Astrocyte (in vitro differentiated cells and primary cell): ENCODE measurements around the gene CHML. TPM values are rescaled to one million over a fixed set of nuclear protein-coding genes. Genes with fewer than 3 reads are reported as not detected.

Experiments used
- DNase-seq: peaks from one replicate; pipeline ENCODE4 v3.0.0-alpha.2; 2010; ENCODE audit warnings: low read depth
- FAIRE-seq: peaks from 2 replicates; lab custom pipeline; 2011; peaks lifted over from hg19 to GRCh38; lab: Jason Lieb, UNC
- H2AFZ ChIP-seq: 2 replicates; pipeline ENCODE4 v1.6.0; 2012; ENCODE audit warnings: low read depth, low read length, inconsistent platforms
- H3K27ac ChIP-seq: 2 replicates; pipeline ENCODE4 v1.5.1; 2011; ENCODE audit warnings: low read depth, low read length, inconsistent platforms
- H3K27me3 ChIP-seq: 2 replicates; pipeline ENCODE4 v1.6.0; 2011; ENCODE audit warnings: low read length, inconsistent platforms; ENCODE audit not compliant: insufficient read depth
- H3K36me3 ChIP-seq: 2 replicates; pipeline ENCODE4 v1.5.1; 2011; ENCODE audit warnings: low read length, inconsistent platforms; ENCODE audit not compliant: insufficient read depth
- H3K4me1 ChIP-seq: 2 replicates; pipeline ENCODE4 v1.5.1; 2011; ENCODE audit warnings: low read length, inconsistent platforms; ENCODE audit not compliant: insufficient read depth
- H3K4me2 ChIP-seq: 2 replicates; pipeline ENCODE4 v1.6.0; 2012; ENCODE audit warnings: low read length, inconsistent platforms
- H3K4me3 ChIP-seq: 2 replicates; pipeline ENCODE4 v1.5.1; 2011; ENCODE audit warnings: low read depth, mild to moderate bottlenecking, low read length, inconsistent platforms; ENCODE audit not compliant: insufficient read depth
- H3K79me2 ChIP-seq: 2 replicates; pipeline ENCODE4 v1.6.0; 2012; ENCODE audit warnings: mild to moderate bottlenecking, low read length, inconsistent platforms; ENCODE audit not compliant: insufficient read depth
- H3K9ac ChIP-seq: 2 replicates; pipeline ENCODE4 v1.6.0; 2012; ENCODE audit warnings: mild to moderate bottlenecking, low read length, inconsistent platforms
- H3K9me3 ChIP-seq: 2 replicates; pipeline ENCODE4 v1.5.1; 2012; ENCODE audit warnings: low read depth, mild to moderate bottlenecking, low read length, inconsistent platforms; ENCODE audit not compliant: insufficient read depth
- H4K20me1 ChIP-seq: 2 replicates; pipeline ENCODE4 v1.6.0; 2012; ENCODE audit warnings: low read length, inconsistent platforms; ENCODE audit not compliant: insufficient read depth
- H3K27ac Mint-ChIP-seq: one replicate; pipeline ENCODE4 v1.8.0; 2021; ENCODE audit warnings: mild to moderate bottlenecking, mixed read lengths; ENCODE audit not compliant: unreplicated experiment
- H3K27me3 Mint-ChIP-seq: one replicate; pipeline ENCODE4 v1.8.0; 2021; ENCODE audit warnings: low read depth, mixed read lengths; ENCODE audit not compliant: unreplicated experiment
- H3K36me3 Mint-ChIP-seq: one replicate; pipeline ENCODE4 v1.8.0; 2021; ENCODE audit warnings: low read depth, mixed read lengths; ENCODE audit not compliant: unreplicated experiment
- H3K4me1 Mint-ChIP-seq: one replicate; pipeline ENCODE4 v1.8.0; 2021; ENCODE audit warnings: low read depth, mixed read lengths; ENCODE audit not compliant: unreplicated experiment
- H3K4me3 Mint-ChIP-seq: one replicate; pipeline ENCODE4 v1.8.0; 2021; ENCODE audit warnings: mild to moderate bottlenecking, moderate library complexity, mixed read lengths; ENCODE audit not compliant: unreplicated experiment
- H3K9me3 Mint-ChIP-seq: one replicate; pipeline ENCODE4 v1.8.0; 2021; ENCODE audit warnings: mild to moderate bottlenecking, mixed read lengths; ENCODE audit not compliant: unreplicated experiment
- CTCF ChIP-seq: IDR thresholded peaks from 2 replicates; pipeline ENCODE4 v1.5.1; 2011; ENCODE audit warnings: low read depth, mild to moderate bottlenecking, inconsistent platforms, low read length, moderate library complexity; ENCODE audit not compliant: insufficient read depth
- EZH2 ChIP-seq: IDR thresholded peaks from 2 replicates; pipeline ENCODE4 v1.6.1; 2012; ENCODE audit warnings: mild to moderate bottlenecking, low read length, inconsistent platforms; ENCODE audit not compliant: insufficient read depth
- total RNA-seq: library from RNA; stranded (reverse); gene quantifications from 2 replicates; pipeline ENCODE4 v1.2.1, GENCODE V29; 2021

CHML gene
- total RNA-seq, 1 donor from 2014 or later, result 22.6 TPM

GRCh38 chr1:241638909-241639622 is 1.1 kb downstream of the CHML start:
- peak overlapping the region; percentile 91 for H3K9ac ChIP-seq
- H3K9me3 Mint-ChIP-seq, result peaks cover 2% of the 10 kb centered on the region
- peak overlapping the region; percentile 37 for H3K27ac ChIP-seq
- H3K4me2 ChIP-seq, result peak overlapping the region; percentile 94
- peaks cover 18% of the 10 kb centered on the region for H4K20me1 ChIP-seq
- H3K4me1 Mint-ChIP-seq, result peaks cover 34% of the 10 kb centered on the region
- H3K4me3 Mint-ChIP-seq, result peak overlapping the region; percentile 93
- no peak for TF ChIP-seq CTCF
- no peak for TF ChIP-seq EZH2
- peaks cover 16% of the 10 kb centered on the region for H3K4me1 ChIP-seq
- H3K27me3 Mint-ChIP-seq, result no peaks in the 10 kb centered on the region
- H3K27me3 ChIP-seq, result no peaks in the 10 kb centered on the region
- peak overlapping the region; percentile 96 for H3K4me3 ChIP-seq
- DNase-seq (no peak), FAIRE-seq (no peak)
- peaks cover 12% of the 10 kb centered on the region for H3K36me3 ChIP-seq
- no peaks in the 10 kb centered on the region for H3K36me3 Mint-ChIP-seq
- peak overlapping the region; percentile 42 for H2AFZ ChIP-seq
- peak overlapping the region; percentile 55 for H3K27ac Mint-ChIP-seq
- H3K79me2 ChIP-seq, result peaks cover 45% of the 10 kb centered on the region
- no peaks in the 10 kb centered on the region for H3K9me3 ChIP-seq

GRCh38 chr1:241638099-241638682 is 2.0 kb downstream of the CHML start:
- H3K9ac ChIP-seq, result no peak overlapping the region
- H3K27me3 ChIP-seq, result no peaks in the 10 kb centered on the region

More at GRCh38 chr1:241638099-241638682, 2.0 kb downstream of the CHML start:
- Mint-ChIP-seq H3K27me3 (no peaks in the 10 kb centered on the region), H3K9me3 (peaks cover 2% of the 10 kb centered on the region), H3K27ac (no peak overlapping the region), H3K4me1 (peaks cover 34% of the 10 kb centered on the region), H3K36me3 (no peaks in the 10 kb centered on the region), H3K4me3 (peak overlapping the region; percentile 93)
- DNase-seq, result no peak
- H3K27ac ChIP-seq, result no peak overlapping the region
- H4K20me1 ChIP-seq, result peaks cover 18% of the 10 kb centered on the region
- H3K36me3 ChIP-seq, result peaks cover 12% of the 10 kb centered on the region
- peak overlapping the region; percentile 96 for H3K4me3 ChIP-seq
- FAIRE-seq, result no peak
- H3K79me2 ChIP-seq, result peaks cover 47% of the 10 kb centered on the region
- TF ChIP-seq CTCF, result no peak
- peak overlapping the region; percentile 94 for H3K4me2 ChIP-seq
- H3K4me1 ChIP-seq, result peaks cover 16% of the 10 kb centered on the region
- no peaks in the 10 kb centered on the region for H3K9me3 ChIP-seq
- no peak overlapping the region for H2AFZ ChIP-seq
